Progenitor cell of endocrine pancreas (in vitro differentiated cells): ENCODE data around the gene PCF11. TPM values are rescaled to one million over a fixed set of nuclear protein-coding genes. Genes with fewer than 3 reads are reported as not detected.

Source experiments
- DNase-seq: peaks from one replicate; pipeline ENCODE4 v3.0.0; 2021; ENCODE audit warnings: low spot score; ENCODE audit not compliant: unreplicated experiment
- H3K27ac Mint-ChIP-seq: 2 replicates; pipeline ENCODE4 v1.8.0; 2021; ENCODE audit warnings: mild to moderate bottlenecking, moderate library complexity, mixed read lengths
- H3K27me3 Mint-ChIP-seq: 2 replicates; pipeline ENCODE4 v1.8.0; 2021; ENCODE audit warnings: mixed read lengths
- H3K36me3 Mint-ChIP-seq: 2 replicates; pipeline ENCODE4 v1.8.0; 2022; ENCODE audit warnings: mixed read lengths; ENCODE audit not compliant: insufficient read depth
- H3K4me1 Mint-ChIP-seq: 2 replicates; pipeline ENCODE4 v1.8.0; 2021; ENCODE audit warnings: low read depth, mixed read lengths
- H3K4me3 Mint-ChIP-seq: 2 replicates; pipeline ENCODE4 v1.8.0; 2021; ENCODE audit warnings: low read depth, mild to moderate bottlenecking, moderate library complexity, mixed read lengths
- H3K9me3 Mint-ChIP-seq: 2 replicates; pipeline ENCODE4 v1.8.0; 2021; ENCODE audit warnings: low read depth, mixed read lengths
- total RNA-seq: library from RNA; stranded (reverse); gene quantifications from 2 replicates; pipeline ENCODE4 v1.2.1, GENCODE V29; 2021
- TF ChIP-seq, protein P1 (sequence below): fragments of 200-600 bp; sonication (generic); IDR thresholded peaks from one replicate; pipeline ENCODE4 v1.5.0; 2021; ENCODE audit warnings: antibody characterized with exemption, mild to moderate bottlenecking; ENCODE audit not compliant: unreplicated experiment

PCF11 gene
- total RNA-seq, 1 donor from 2014 or later, result 69.1 TPM

DNA sequence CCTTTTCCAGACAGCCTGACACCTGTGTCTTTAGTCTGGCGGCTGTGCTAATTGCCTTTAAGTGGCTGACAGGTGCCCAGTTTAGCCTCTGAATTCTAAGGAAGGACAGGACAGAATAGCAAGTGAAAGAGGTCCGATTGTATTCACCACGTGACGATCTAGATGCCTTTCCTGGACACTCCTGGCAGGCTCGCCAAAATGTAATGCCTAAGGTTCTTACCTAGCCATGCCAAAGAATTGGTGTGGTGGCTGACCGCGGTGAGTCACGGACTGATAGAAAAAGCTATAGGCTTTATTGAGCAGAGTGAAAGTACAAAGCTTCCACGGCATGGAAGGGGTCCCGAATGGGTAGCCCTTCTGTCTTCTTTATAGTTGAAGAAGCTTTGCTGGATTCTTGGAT is 63.3 kb downstream of the PCF11 start:
- H3K27me3 Mint-ChIP-seq, result no peaks in the 10 kb centered on the region
- H3K4me1 Mint-ChIP-seq, result no peaks in the 10 kb centered on the region
- no peaks in the 10 kb centered on the region for H3K9me3 Mint-ChIP-seq
- H3K27ac Mint-ChIP-seq, result no peak overlapping the region
- TF ChIP-seq, protein P1, sequence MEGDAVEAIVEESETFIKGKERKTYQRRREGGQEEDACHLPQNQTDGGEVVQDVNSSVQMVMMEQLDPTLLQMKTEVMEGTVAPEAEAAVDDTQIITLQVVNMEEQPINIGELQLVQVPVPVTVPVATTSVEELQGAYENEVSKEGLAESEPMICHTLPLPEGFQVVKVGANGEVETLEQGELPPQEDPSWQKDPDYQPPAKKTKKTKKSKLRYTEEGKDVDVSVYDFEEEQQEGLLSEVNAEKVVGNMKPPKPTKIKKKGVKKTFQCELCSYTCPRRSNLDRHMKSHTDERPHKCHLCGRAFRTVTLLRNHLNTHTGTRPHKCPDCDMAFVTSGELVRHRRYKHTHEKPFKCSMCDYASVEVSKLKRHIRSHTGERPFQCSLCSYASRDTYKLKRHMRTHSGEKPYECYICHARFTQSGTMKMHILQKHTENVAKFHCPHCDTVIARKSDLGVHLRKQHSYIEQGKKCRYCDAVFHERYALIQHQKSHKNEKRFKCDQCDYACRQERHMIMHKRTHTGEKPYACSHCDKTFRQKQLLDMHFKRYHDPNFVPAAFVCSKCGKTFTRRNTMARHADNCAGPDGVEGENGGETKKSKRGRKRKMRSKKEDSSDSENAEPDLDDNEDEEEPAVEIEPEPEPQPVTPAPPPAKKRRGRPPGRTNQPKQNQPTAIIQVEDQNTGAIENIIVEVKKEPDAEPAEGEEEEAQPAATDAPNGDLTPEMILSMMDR, result no peak
- peaks cover 2% of the 10 kb centered on the region for H3K36me3 Mint-ChIP-seq
- no peak overlapping the region for H3K4me3 Mint-ChIP-seq
- no peak for DNase-seq

DNA sequence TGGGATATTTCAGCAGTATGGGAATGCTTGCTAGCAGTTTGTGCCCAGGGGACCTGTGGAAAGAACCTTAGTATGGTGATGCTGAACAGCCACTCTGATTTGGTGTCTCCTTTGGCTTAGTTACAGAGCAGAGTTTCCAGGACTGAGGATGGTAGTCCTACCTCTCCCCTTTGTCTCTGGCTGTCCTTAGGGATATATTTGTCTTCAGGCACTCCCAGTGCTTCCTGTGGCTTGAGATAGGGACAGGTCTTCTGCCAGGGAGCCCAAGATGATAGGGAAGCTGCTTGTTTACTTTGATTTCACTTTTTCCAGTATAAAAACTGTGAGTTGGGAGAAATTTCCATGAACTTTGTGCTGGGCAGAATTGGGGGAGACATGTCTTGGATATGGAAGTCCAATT is 64.8 kb downstream of the PCF11 start:
- H3K36me3 Mint-ChIP-seq, result no peaks in the 10 kb centered on the region
- H3K4me3 Mint-ChIP-seq, result no peak overlapping the region
- TF ChIP-seq, protein P1, result no peak
- no peak for DNase-seq
- no peak overlapping the region for H3K27ac Mint-ChIP-seq
- H3K27me3 Mint-ChIP-seq, result no peaks in the 10 kb centered on the region
- no peaks in the 10 kb centered on the region for H3K4me1 Mint-ChIP-seq
- H3K9me3 Mint-ChIP-seq, result no peaks in the 10 kb centered on the region

DNA sequence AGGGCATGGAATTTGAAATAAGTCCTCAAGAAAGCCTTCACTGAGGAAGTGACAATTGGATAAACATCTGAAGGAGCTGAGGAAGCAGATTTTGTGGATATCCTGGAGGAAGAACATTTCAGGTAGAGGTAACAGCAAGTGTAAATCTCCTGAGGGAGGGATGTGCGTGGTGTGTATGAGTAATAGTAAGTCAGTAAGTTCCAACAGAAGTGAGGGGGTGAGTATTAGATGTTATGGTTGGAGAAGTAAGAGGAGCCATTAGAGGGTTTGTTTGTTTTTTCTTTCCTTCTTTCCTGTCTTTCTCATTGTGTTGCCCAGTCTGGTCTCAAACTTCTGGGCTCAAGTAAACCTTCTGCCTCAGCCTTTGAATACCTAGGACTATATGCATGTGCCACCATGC is 65.6 kb downstream of the PCF11 start:
- H3K27me3 Mint-ChIP-seq, result no peaks in the 10 kb centered on the region

DNA sequence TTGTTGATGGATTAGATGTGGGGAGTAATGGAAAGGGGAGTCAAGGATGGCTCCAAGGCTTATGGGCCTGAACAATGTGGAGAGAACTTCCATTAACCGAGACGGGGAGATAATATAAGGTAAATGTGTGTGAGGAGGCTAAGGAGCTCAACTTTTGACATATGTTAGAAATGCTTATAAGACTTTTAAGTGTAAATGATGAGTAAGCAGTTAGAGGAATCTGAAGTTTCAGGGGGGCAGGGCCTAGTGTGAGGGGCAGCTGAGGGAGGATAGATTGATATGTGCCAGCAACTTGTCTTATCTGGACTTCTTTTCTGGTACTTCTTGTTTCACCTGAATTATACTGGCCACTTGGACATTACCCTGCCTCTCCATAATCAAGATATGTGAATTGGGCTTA is 66.5 kb downstream of the PCF11 start:
- H3K27me3 Mint-ChIP-seq, result no peaks in the 10 kb centered on the region
- no peak overlapping the region for H3K4me3 Mint-ChIP-seq
- DNase-seq, result no peak
- H3K4me1 Mint-ChIP-seq, result no peaks in the 10 kb centered on the region
- TF ChIP-seq, protein P1, result no peak
- H3K36me3 Mint-ChIP-seq, result no peaks in the 10 kb centered on the region
- no peaks in the 10 kb centered on the region for H3K9me3 Mint-ChIP-seq
- no peak overlapping the region for H3K27ac Mint-ChIP-seq

More for the DNA sequence above, 65.6 kb downstream of the PCF11 start:
- Mint-ChIP-seq H3K9me3 (no peaks in the 10 kb centered on the region), H3K27ac (no peak overlapping the region), H3K4me1 (no peaks in the 10 kb centered on the region), H3K4me3 (no peak overlapping the region), H3K36me3 (no peaks in the 10 kb centered on the region)
- TF ChIP-seq, protein P1, result no peak
- no peak for DNase-seq

DNA sequence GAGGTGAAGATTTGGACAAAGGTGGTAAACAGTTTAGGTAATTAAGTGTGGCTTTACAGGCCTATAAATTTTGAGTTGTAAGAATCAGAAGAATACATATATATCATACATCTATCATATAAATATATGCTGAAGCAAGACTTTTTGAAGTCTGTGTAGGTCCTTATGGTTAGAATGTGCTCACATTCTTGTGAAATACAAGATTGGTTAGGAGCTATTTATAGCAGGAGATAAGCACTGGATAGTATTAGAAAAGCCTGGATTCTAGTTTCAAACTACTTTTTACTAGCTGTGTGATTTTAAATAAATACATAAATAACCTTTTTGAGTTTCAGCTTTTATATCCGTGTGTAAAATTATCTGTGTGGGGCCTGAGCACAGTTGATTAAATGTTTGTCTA is 78.9 kb downstream of the PCF11 start:
- Mint-ChIP-seq H3K27ac (no peak overlapping the region), H3K4me3 (no peak overlapping the region), H3K27me3 (no peaks in the 10 kb centered on the region), H3K36me3 (no peaks in the 10 kb centered on the region), H3K4me1 (peaks cover 8% of the 10 kb centered on the region), H3K9me3 (peaks cover 4% of the 10 kb centered on the region)
- DNase-seq, result no peak
- TF ChIP-seq, protein P1, result no peak

Other genes starting within 250 kb of the PCF11 start
- 13.5 and 13.9 TPM in 2 replicates for gene RAB30, start 85.2 kb upstream of the PCF11 start, total RNA-seq
- 12.1 and 12.7 TPM in 2 replicates for gene ANKRD42, start 36.6 kb downstream of the PCF11 start, total RNA-seq
- gene CCDC90B, start 129.2 kb downstream of the PCF11 start, total RNA-seq, result 47.0 and 50.4 TPM in 2 replicates